Stomach (tissue), 9 donors: ENCODE data around the gene POP5. TPM values are rescaled to one million over a fixed set of nuclear protein-coding genes. Genes with fewer than 3 reads are reported as not detected.

Experiments used
- DNase-seq, 2 donors: peaks; one replicate each; pipeline versions ENCODE4 v3.0.0 to v3.0.0-alpha.2; 2013 to 2019
- H3K27ac ChIP-seq, 5 donors: fragments of 200-600 bp in 4 of 5; sonication (generic) in 4 of 5; one replicate each; pipeline ENCODE4 v1.5.1; 2013 to 2019; ENCODE audit warnings: mild to moderate bottlenecking in 1 of 5, moderate library complexity in 1 of 5
- H3K27me3 ChIP-seq, 3 donors: fragments of 200-600 bp; sonication (generic); one replicate each; pipeline ENCODE4 v1.5.1; 2017 to 2019; ENCODE audit warnings: mixed run types in 1 of 3
- H3K36me3 ChIP-seq, 4 donors: fragments of 200-600 bp; sonication (generic); 1 replicate in 3 of 4; 2 replicates in 1 of 4; pipeline ENCODE4 v1.5.1; 2016 to 2019
- H3K4me1 ChIP-seq, 4 donors: fragments of 200-600 bp; sonication (generic); one replicate each; pipeline ENCODE4 v1.5.1; 2016 to 2019
- H3K4me3 ChIP-seq, 4 donors: fragments of 200-600 bp; sonication (generic) in 3 of 4; one replicate each; pipeline ENCODE4 v1.5.1; 2016 to 2019; ENCODE audit warnings: mild to moderate bottlenecking in 1 of 4
- H3K9me3 ChIP-seq, 4 donors: fragments of 200-600 bp; sonication (generic); one replicate each; pipeline ENCODE4 v1.5.1; 2016 to 2019
- EP300 ChIP-seq: sonication (generic); formaldehyde crosslinking; IDR thresholded peaks from one replicate; pipeline ENCODE4 v1.6.1; 2017; ENCODE audit warnings: antibody characterized with exemption
- POLR2A ChIP-seq, 4 donors: fragments of 450-650 bp; IDR thresholded peaks; one replicate each; pipeline ENCODE4 v1.6.1; 2016; ENCODE audit warnings: antibody characterized with exemption in 4 of 4, control low read depth in 2 of 4, mild to moderate bottlenecking in 1 of 4, moderate library complexity in 1 of 4
- POLR2AphosphoS5 ChIP-seq, 3 donors: sonication (generic); formaldehyde crosslinking; IDR thresholded peaks; one replicate each; pipeline ENCODE4 v1.6.1; 2016; ENCODE audit warnings: antibody characterized with exemption in 3 of 3
- WGBS, 5 donors: extraction: QIAGEN DNeasy Blood & Tissue Kit in 3 of 5; methylation state at CpG; one replicate each; pipeline versions ENCODE4 v1.1.5 to v1.1.7; 2013 to 2018; 5-methylcytosine and 5-hydroxymethylcytosine counted together
- intact Hi-C: fragments of 100-400 bp; cut with DNase I; formaldehyde crosslinking; loops from one replicate; pipeline ENCODE4 v1.15.1; 2023; ENCODE audit warnings: low total_unique reads
- polyA plus RNA-seq, 3 donors: library from polyadenylated mRNA; stranded (reverse); fragments of 200-250 nt; gene quantifications; one replicate each; pipeline ENCODE4 v1.2.3, GENCODE V29; 2013
- total RNA-seq, 5 donors: library from RNA; depleted of rRNA; stranded (reverse); fragments of >200 nt; gene quantifications; one replicate each; pipeline versions ENCODE4 v1.1.0 to v1.2.3, GENCODE V29; 2014 to 2016
- TF ChIP-seq, protein P1 (sequence below), 7 experiments: fragments of 450-650 bp in 4 of 7; fragments of 200-600 bp in 3 of 7; sonication (generic) in 3 of 7; IDR thresholded peaks; one replicate each; pipeline ENCODE4 v1.5.1; 2016 to 2019; ENCODE audit warnings: antibody characterized with exemption in 7 of 7, control low read depth in 2 of 7, mild to moderate bottlenecking in 1 of 7
- donor health status: healthy with polysubstance abuse.
- donor health status: Bipolar disorder and iron deficiency.
- donor health status: healthy.

The POP5 gene
- total and polyA plus RNA-seq, 8 donors, result 10.5 to 62.3 (median 35.0) TPM

DNA sequence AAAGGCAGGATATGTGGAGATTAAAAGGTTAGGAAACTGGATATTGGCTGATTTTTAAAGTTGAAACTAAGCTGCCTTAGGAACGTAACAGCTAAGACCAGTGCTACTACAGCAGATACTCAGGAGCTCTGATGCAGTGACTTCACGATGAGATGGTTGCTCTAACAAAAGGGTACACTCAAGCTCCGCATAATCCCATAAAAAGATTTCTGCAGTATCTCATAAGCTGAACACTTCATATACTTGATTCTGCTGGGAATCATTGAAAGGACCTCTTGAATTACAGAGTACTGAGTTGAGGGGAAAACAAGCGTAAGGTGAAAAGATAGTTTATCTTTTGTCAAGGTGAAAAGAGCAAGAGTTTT, 43.4 kb downstream of the POP5 start:
- WGBS, 5 donors, result 21 to 31% (median 28%) methylated on average over 4 of the region's 4 CpGs
- no peak for DNase-seq
- Histone ChIP-seq H3K4me3 (peak overlapping the region; percentile 80 to 99 (median 88)), H3K27me3 (no peaks in the 10 kb centered on the region), H3K4me1 (peaks cover 66 to 82% (median 75%) of the 10 kb centered on the region in 4 donors), H3K9me3 (no peaks in the 10 kb centered on the region), H3K36me3 (peaks cover 0 to 24% (median 10%) of the 10 kb centered on the region in 4 donors), H3K27ac (peak overlapping the region; percentile 57 to 98 (median 97))
- intact Hi-C loops, result no loop called here
- TF ChIP-seq, protein P1, sequence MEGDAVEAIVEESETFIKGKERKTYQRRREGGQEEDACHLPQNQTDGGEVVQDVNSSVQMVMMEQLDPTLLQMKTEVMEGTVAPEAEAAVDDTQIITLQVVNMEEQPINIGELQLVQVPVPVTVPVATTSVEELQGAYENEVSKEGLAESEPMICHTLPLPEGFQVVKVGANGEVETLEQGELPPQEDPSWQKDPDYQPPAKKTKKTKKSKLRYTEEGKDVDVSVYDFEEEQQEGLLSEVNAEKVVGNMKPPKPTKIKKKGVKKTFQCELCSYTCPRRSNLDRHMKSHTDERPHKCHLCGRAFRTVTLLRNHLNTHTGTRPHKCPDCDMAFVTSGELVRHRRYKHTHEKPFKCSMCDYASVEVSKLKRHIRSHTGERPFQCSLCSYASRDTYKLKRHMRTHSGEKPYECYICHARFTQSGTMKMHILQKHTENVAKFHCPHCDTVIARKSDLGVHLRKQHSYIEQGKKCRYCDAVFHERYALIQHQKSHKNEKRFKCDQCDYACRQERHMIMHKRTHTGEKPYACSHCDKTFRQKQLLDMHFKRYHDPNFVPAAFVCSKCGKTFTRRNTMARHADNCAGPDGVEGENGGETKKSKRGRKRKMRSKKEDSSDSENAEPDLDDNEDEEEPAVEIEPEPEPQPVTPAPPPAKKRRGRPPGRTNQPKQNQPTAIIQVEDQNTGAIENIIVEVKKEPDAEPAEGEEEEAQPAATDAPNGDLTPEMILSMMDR (IDR thresholded peaks at IDR 0.05), result no peak
- no peak for TF ChIP-seq EP300
- no peak for TF ChIP-seq POLR2A (IDR thresholded peaks at IDR 0.05)
- TF ChIP-seq POLR2AphosphoS5 (IDR thresholded peaks at IDR 0.05), result no peak

DNA sequence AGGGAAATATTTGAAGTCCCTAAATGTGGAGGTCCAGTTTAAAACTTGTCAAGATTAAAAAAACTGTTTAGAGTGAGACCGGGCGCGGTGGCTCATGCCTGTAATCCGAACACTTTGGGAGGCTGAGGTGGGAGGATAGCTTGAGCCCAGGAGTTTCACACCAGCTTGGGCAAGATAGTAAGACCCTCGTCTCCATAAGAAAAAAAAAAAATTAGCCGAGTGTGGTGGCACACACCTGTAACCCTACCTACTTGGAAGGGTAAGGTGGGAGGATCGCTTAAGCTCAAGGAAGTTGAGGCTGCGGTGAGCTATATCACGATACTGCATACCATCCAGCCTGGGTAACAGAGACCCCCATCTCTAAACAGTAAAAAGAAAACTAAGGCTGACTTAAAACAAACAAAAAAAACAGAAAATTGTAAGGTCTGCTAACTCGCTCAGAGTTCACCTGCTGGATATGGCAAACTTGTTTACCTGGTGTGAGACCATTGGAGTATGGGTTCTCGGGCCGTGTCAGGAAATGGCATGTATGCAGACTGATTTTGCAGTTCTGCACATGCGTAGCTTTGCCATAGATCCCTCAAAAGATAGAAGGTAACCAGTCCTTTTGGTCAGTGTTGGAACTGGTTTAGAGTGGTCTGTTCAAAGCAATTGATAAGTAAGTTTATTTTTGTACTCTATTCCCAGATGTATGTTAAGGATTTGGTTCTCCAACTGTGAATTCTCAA, 45.0 kb downstream of the POP5 start:
- H3K36me3 ChIP-seq, result peaks cover 0 to 11% (median 3%) of the 10 kb centered on the region in 4 donors
- peaks cover 54 to 66% (median 60%) of the 10 kb centered on the region in 4 donors for H3K4me1 ChIP-seq
- H3K4me3 ChIP-seq, result peak overlapping the region; percentile 80 to 99 (median 88)
- TF ChIP-seq POLR2AphosphoS5 (IDR thresholded peaks at IDR 0.05), result no peak
- TF ChIP-seq, protein P1 (IDR thresholded peaks at IDR 0.05), result no peak
- no peaks in the 10 kb centered on the region for H3K27me3 ChIP-seq
- intact Hi-C loops, result no loop called here
- no peaks in the 10 kb centered on the region for H3K9me3 ChIP-seq
- H3K27ac ChIP-seq, result peak overlapping the region; percentile 83 to 98 (median 97)
- 19 to 41% (median 26%) methylated on average over 13 of the region's 13 CpGs for WGBS, 5 donors
- peak; percentile 34 to 66 for DNase-seq

DNA sequence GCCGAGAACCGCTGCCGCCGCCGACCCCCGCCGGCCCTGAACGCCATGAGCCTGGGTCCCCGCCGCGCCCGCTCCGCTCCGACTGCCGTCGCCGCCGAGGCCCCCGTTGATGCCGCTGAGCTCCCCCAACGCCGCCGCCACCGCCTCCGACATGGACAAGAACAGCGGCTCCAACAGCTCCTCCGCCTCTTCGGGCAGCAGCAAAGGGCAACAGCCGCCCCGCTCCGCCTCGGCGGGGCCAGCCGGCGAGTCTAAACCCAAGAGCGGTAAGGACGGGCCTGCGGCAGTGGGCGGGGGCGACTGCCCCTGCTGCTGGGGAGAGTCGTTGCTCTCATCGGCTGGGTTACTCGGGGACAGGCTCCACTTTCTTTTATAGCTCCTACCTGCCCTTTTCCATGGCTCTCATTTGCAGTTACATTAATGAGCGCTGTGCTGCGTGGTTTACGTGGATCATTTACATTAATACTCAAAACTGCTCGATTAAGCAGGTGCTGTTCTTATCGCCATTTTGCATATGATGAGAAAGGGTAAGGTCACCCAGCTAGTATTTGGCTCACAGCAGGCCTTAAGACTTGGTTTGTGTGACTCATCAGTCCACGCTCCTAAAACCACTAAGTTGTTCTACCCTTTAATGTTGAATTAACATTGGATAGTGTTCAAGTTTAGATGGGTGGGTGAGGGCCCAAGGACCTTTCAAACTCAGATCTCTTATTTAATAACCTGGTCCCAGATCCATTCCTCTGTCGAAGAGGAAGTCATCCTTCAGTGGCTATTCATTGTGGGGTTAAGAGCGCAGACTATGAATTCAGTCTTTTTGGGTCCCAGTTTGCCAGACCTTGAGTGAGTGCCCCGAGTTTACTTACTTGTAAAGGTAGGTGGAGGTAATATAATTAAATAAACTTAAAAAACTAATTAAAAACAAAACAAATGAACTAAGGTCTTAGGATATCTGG, 46.2 kb downstream of the POP5 start:
- DNase-seq, result peak; percentile 45 to 86
- Histone ChIP-seq H3K36me3 (peaks cover 0 to 8% (median 2%) of the 10 kb centered on the region in 4 donors), H3K9me3 (no peaks in the 10 kb centered on the region), H3K4me1 (peaks cover 43 to 60% (median 50%) of the 10 kb centered on the region in 4 donors), H3K4me3 (peak overlapping the region; percentile 80 to 99 (median 88)), H3K27me3 (no peaks in the 10 kb centered on the region), H3K27ac (peak overlapping the region; percentile 95 to 98 (median 97))
- WGBS, 5 donors, result 0 to 2% (median 1%) methylated on average over 24 to 52 of the region's 52 CpGs
- intact Hi-C loops, result no loop called here
- TF ChIP-seq POLR2AphosphoS5 (IDR thresholded peaks at IDR 0.05), result peak in 1 of 3 donors; percentile 66
- TF ChIP-seq POLR2A (IDR thresholded peaks at IDR 0.05), result no peak

DNA sequence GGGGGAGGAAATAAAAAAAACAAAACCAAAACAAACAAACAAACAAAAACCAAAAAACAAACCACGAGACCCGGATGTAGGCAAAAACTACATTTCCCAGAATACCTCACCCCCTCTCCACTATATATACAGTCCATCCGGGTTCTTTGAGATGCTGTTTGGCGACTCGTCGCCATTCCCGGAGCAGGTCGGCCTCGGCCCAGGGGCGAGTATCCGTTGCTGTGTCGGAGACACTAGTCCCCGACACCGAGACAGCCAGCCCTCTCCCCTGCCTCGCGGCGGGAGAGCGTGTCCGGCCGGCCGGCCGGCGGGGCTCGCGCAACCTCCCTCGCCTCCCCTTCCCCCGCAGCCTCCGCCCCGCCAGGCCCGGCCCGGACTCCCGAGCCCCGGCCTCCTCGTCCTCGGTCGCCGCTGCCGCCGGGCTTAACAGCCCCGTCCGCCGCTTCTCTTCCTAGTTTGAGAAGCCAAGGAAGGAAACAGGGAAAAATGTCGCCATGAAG, 46.9 kb downstream of the POP5 start, which contains the start of gene RNF10:
RNF10 (plus strand) TSS at position 154 of the 500 bp plus-strand sequence. CDS start 456 bp downstream, outside the sequence.
- 0 to 1% (median 0%) methylated on average over 30 to 43 of the region's 43 CpGs for WGBS, 5 donors
- Histone ChIP-seq H3K27ac (peak within 1 kb of the TSS; percentile 95 to 98 (median 97)), H3K4me3 (peak within 1 kb of the TSS; percentile 80 to 99 (median 88)), H3K4me1 (peaks cover 36 to 60% (median 46%) of the 10 kb centered on the region in 4 donors), H3K27me3 (no peaks in the 10 kb centered on the region), H3K36me3 (peaks cover 0 to 8% (median 0%) of the 10 kb centered on the region in 4 donors), H3K9me3 (no peaks in the 10 kb centered on the region)
- peak in 2 of 4 donors; percentile 87 to 96 for TF ChIP-seq POLR2A (IDR thresholded peaks at IDR 0.05)
- TF ChIP-seq POLR2AphosphoS5 (IDR thresholded peaks at IDR 0.05), result peak; percentile 98 to 100 (median 99)
- TF ChIP-seq EP300, result no peak
- TF ChIP-seq, protein P1 (IDR thresholded peaks at IDR 0.05), result no peak
- intact Hi-C loops, result no loop called here
- DNase-seq, result peak; percentile 77 to 94
